GM12874 (cell line): ENCODE data around the gene MINDY3.

Source experiments
- TF ChIP-seq, protein P1 (sequence below): IDR thresholded peaks from 2 replicates; pipeline ENCODE4 v1.5.1; 2011; ENCODE audit warnings: low read depth, mild to moderate bottlenecking, control low read depth, low read length, moderate library complexity; ENCODE audit not compliant: insufficient read depth

Gene MINDY3

DNA sequence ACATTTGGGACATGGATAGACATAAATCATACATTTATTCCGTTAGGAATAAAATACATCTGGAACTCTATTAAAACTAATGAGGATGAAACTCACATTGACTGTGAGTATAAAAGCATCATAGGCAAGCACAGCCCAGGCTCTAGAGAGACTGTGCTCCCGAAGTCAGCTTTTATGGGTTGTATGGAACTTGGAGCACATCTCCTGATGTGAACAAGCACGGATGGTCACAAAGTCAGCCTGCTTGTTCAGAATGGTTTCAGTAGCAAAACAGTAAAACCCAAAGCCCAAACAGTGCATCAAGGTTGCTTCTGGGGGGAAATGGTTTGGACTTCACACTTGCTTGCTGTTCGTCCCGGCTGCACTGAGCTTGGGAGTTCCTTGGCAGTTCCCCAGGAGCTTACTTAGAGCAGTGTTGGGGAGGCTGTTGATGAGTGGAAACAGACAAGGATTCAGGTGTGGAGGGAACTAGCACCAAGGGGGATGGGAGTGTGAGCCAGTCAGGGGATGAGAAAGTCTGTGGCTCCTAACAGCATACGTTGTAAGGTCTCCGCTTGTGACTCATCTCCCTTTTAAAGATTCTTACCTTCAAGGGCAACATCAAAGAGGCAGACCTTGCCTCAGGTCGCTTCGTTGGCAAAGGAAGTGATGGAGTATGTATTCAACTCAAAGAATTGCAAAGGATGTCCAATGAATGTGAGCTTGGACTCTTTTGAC is 120.9 kb downstream of the MINDY3 start:
- TF ChIP-seq, protein P1, sequence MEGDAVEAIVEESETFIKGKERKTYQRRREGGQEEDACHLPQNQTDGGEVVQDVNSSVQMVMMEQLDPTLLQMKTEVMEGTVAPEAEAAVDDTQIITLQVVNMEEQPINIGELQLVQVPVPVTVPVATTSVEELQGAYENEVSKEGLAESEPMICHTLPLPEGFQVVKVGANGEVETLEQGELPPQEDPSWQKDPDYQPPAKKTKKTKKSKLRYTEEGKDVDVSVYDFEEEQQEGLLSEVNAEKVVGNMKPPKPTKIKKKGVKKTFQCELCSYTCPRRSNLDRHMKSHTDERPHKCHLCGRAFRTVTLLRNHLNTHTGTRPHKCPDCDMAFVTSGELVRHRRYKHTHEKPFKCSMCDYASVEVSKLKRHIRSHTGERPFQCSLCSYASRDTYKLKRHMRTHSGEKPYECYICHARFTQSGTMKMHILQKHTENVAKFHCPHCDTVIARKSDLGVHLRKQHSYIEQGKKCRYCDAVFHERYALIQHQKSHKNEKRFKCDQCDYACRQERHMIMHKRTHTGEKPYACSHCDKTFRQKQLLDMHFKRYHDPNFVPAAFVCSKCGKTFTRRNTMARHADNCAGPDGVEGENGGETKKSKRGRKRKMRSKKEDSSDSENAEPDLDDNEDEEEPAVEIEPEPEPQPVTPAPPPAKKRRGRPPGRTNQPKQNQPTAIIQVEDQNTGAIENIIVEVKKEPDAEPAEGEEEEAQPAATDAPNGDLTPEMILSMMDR: no peak

DNA sequence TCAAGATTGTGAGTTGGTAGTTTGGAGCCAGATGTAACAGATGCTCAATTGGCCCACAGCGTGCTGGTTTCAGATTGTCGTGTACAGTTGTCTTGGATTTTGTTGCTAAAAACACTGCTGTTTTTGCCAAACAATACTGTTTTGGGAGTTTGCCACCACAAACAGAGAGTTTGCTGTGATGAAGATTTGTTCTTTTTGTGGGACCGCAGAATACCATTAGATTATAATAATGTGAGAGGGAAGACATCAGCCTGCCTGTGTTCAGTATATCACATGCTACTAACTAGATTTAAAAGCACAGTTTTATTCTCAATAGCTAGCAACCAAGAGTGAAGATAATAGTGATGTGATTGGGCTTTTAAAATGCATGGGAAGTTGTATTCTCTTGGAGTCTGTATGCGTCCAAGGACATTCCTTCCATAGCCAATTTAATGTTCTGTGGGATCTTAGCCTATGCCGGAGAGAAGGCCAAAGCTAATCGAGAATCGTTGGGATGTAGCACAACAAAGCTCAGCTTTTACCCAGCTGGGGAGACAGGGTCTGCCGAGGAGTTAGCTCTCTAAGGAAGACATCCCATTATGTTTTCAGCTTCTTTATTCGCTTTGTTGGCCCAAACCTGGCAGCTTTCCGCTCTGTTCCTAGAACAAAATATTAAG is 121.9 kb downstream of the MINDY3 start:
- TF ChIP-seq, protein P1: no peak

DNA sequence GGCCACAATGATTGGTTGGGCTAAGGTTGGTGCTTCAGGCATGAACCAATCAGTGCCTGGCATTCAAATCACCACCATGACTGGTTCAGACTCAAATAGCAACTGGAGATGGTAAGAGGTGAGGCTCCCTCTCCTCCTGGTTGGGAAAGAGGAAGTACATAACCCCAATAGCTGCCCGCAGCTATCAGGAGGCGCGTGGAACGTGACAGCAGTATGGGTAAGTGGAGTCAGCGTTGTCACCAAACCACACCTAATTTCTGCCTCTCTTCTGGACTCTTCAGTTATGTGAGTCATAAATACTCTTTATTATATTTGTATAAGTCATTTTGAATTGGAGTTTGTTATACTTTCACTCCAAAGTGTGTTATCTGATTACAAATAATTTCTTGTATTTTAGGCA is 122.7 kb downstream of the MINDY3 start:
- TF ChIP-seq, protein P1: no peak

DNA sequence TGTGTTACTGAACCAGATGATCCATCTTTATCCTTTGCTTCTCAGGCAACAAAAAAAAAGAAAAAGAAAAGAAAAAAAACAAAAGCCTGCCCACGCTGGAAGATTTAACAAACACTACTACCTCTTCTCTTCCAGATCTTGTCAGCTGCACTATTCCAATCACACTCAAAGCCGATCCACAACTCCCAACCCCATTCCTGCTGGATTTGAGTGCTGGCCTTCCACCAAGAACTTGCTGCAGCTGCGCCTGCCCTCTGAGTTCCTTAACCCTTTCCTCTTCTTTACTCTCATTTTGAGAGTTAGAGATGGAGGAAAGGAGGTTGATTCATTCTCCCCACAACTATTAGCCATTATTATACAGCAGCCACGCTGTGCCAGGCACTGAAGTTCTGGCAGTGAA is 124.5 kb downstream of the MINDY3 start:
- TF ChIP-seq, protein P1: no peak

DNA sequence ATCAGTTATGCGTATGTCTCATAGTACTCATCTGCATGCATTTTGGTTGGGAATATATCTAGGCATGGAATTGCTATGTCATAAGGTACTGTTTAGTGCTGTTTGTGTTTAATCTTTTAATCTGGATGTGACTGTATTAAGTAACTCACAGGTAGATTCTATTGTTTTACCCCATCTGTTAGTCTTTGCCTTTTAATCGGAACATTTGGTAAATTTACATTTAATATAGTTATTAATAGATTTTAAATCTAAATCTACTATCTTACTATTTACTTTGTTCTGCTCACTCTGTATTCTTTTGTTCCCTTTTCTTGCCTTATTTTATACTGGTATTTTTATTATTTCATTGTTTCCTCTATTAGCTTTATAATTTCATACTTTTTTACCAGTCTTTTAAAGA is 130.0 kb downstream of the MINDY3 start:
- TF ChIP-seq, protein P1: no peak

DNA sequence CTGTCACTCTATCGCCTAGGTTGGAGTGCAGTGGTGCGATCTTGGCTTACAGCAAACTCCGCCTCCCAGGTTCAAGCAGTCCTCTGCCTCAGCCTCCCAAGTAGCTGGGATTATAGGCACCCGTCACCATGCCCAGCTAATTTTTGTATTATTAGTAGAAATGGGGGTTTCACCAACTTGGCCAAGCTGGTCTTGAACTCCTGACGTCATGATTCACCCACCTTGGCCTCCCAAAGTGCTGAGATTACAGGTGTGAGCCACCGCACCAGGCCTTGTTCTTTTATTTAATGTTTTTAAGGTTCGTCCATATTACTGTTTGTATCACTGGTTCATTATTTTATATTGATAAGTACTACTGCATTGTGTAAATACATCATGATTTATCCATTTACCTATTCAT is 130.4 kb downstream of the MINDY3 start:
- TF ChIP-seq, protein P1: no peak
